ENCODE measurements around the gene UROD. TPM values are rescaled to one million over a fixed set of nuclear protein-coding genes. Genes with fewer than 3 reads are reported as not detected.
A peak's percentile ranks its signal among the peaks of the same experiment; 100 is the strongest.
"Not testable (repeated sequence)": the region's sequence is repeated elsewhere in the genome, so short reads cannot be mapped to it uniquely, and the experiment has no call there.

UROD gene
- total RNA-seq, 1 donor from 2014 or later, result 77.4 TPM

- no peak for DNase-seq (ENCODE audit: low read depth, low spot score)
- no peaks in the 10 kb centered on the region for H3K4me1 Mint-ChIP-seq
- H3K36me3 Mint-ChIP-seq (ENCODE audit: low read depth), result peaks cover 33% of the 10 kb centered on the region
- H3K4me3 Mint-ChIP-seq, result no peak overlapping the region
- no peak overlapping the region for H3K27ac Mint-ChIP-seq (ENCODE audit: unreplicated experiment)
- H3K9me3 Mint-ChIP-seq, result peaks cover 5% of the 10 kb centered on the region
- TF ChIP-seq, protein P1, sequence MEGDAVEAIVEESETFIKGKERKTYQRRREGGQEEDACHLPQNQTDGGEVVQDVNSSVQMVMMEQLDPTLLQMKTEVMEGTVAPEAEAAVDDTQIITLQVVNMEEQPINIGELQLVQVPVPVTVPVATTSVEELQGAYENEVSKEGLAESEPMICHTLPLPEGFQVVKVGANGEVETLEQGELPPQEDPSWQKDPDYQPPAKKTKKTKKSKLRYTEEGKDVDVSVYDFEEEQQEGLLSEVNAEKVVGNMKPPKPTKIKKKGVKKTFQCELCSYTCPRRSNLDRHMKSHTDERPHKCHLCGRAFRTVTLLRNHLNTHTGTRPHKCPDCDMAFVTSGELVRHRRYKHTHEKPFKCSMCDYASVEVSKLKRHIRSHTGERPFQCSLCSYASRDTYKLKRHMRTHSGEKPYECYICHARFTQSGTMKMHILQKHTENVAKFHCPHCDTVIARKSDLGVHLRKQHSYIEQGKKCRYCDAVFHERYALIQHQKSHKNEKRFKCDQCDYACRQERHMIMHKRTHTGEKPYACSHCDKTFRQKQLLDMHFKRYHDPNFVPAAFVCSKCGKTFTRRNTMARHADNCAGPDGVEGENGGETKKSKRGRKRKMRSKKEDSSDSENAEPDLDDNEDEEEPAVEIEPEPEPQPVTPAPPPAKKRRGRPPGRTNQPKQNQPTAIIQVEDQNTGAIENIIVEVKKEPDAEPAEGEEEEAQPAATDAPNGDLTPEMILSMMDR (conservative IDR thresholded peaks at IDR 0.05), result no peak
- H3K27me3 Mint-ChIP-seq (ENCODE audit: low read depth), result no peaks in the 10 kb centered on the region
Measured at GRCh38 chr1:44976252-44976651, 35.8 kb upstream of the UROD start.

- peaks cover 33% of the 10 kb centered on the region for H3K36me3 Mint-ChIP-seq (ENCODE audit: low read depth)
- not testable (repeated sequence) for H3K9me3 Mint-ChIP-seq; DNase-seq (ENCODE audit: low read depth, low spot score); H3K4me3 Mint-ChIP-seq; H3K27me3 Mint-ChIP-seq (ENCODE audit: low read depth); H3K4me1 Mint-ChIP-seq; H3K27ac Mint-ChIP-seq (ENCODE audit: unreplicated experiment)
Measured at GRCh38 chr1:44977372-44977771, 34.7 kb upstream of the UROD start.

GRCh38 chr1:44985747-44986359, 26.2 kb upstream of the UROD start:
- Mint-ChIP-seq H3K4me3 (peak overlapping the region; percentile 99), H3K4me1 (peaks cover 19% of the 10 kb centered on the region), H3K27me3 (ENCODE audit: low read depth) (no peaks in the 10 kb centered on the region), H3K27ac (ENCODE audit: unreplicated experiment) (peak overlapping the region; percentile 95), H3K9me3 (peaks cover 3% of the 10 kb centered on the region), H3K36me3 (ENCODE audit: low read depth) (no peaks in the 10 kb centered on the region)
- DNase-seq (ENCODE audit: low read depth, low spot score), result no peak
- TF ChIP-seq, protein P1 (conservative IDR thresholded peaks at IDR 0.05), result no peak

- peaks cover 3% of the 10 kb centered on the region for H3K9me3 Mint-ChIP-seq
- peaks cover 19% of the 10 kb centered on the region for H3K4me1 Mint-ChIP-seq
- peak overlapping the region; percentile 76 for H3K4me3 Mint-ChIP-seq
- no peak overlapping the region for H3K27ac Mint-ChIP-seq (ENCODE audit: unreplicated experiment)
- no peaks in the 10 kb centered on the region for H3K27me3 Mint-ChIP-seq (ENCODE audit: low read depth)
- H3K36me3 Mint-ChIP-seq (ENCODE audit: low read depth), result no peaks in the 10 kb centered on the region
- no peak for DNase-seq (ENCODE audit: low read depth, low spot score)
- TF ChIP-seq, protein P1 (conservative IDR thresholded peaks at IDR 0.05), result no peak
Measured at GRCh38 chr1:44988531-44989156, 23.4 kb upstream of the UROD start.

GRCh38 chr1:44994309-44994898, 17.6 kb upstream of the UROD start:
- DNase-seq (ENCODE audit: low read depth, low spot score), result no peak
- no peaks in the 10 kb centered on the region for H3K27me3 Mint-ChIP-seq (ENCODE audit: low read depth)
- no peaks in the 10 kb centered on the region for H3K36me3 Mint-ChIP-seq (ENCODE audit: low read depth)
- TF ChIP-seq, protein P1 (conservative IDR thresholded peaks at IDR 0.05), result no peak
- H3K4me3 Mint-ChIP-seq, result no peak overlapping the region
- no peaks in the 10 kb centered on the region for H3K4me1 Mint-ChIP-seq
- H3K9me3 Mint-ChIP-seq, result no peaks in the 10 kb centered on the region
- peak overlapping the region; percentile 17 for H3K27ac Mint-ChIP-seq (ENCODE audit: unreplicated experiment)

Data from neural crest cell (in vitro differentiated cells).